OCI-LY3 (cell line): ENCODE results near the gene ST3GAL3.

Experiments
- CTCF ChIP-seq: fragments of 200-600, 300-600 bp; sonication (generic); IDR thresholded peaks from 2 replicates; pipeline ENCODE4 v1.5.1; 2014; ENCODE audit warnings: antibody characterized with exemption, low read length, low read depth
- EZH2phosphoT487 ChIP-seq: fragments of 200-600 bp; shearing (Covaris generic); IDR thresholded peaks from 2 replicates; pipeline ENCODE4 v1.6.1; 2018; ENCODE audit warnings: antibody characterized with exemption, mixed run types, low read depth

GRCh38 chr1:43969746-43970466 is 262.6 kb downstream of the ST3GAL3 start, which contains the start of gene DPH2:
- TF ChIP-seq CTCF (peak; percentile 14; the same call in 1 of the 2 replicates), EZH2phosphoT487 (no peak)
